ENCODE data around the gene AGPS. TPM values are rescaled to one million over a fixed set of nuclear protein-coding genes. Genes with fewer than 3 reads are reported as not detected.
A peak's percentile ranks its signal among the peaks of the same experiment; 100 is the strongest.

Gene AGPS
- total and polyA plus RNA-seq, 2 experiments from 2014 or later = 22.9 to 36.7 TPM

GRCh38 chr2:177471990-177472389 lies 79.4 kb downstream of the AGPS start:
- Histone ChIP-seq H3K79me2 (ENCODE audit: insufficient read depth) (no peaks in the 10 kb centered on the region; the same call in 1 of the 2 replicates), H3K9me3 (ENCODE audit: low read depth) (no peaks in the 10 kb centered on the region), H3K36me3 (ENCODE audit: low read depth) (no peaks in the 10 kb centered on the region; the same call in 1 of the 2 replicates), H3F3A (ENCODE audit: insufficient read depth) (peaks cover 6% of the 10 kb centered on the region), H2AFZ (no peak overlapping the region), H3K27ac (no peak overlapping the region), H3K27me3 (replicated peaks; ENCODE audit: insufficient read depth) (no peaks in the 10 kb centered on the region), H3K4me1 (ENCODE audit: insufficient read depth) (peaks cover 22% of the 10 kb centered on the region), H3K9me2 (ENCODE audit: insufficient read depth) (no peaks in the 10 kb centered on the region), H3K4me2 (ENCODE audit: unreplicated experiment) (no peak overlapping the region), H3K4me3 (no peak overlapping the region), H3K9ac (no peak overlapping the region), H4K20me1 (ENCODE audit: insufficient read depth) (no peaks in the 10 kb centered on the region)
- no peak for DNase-seq
- in situ Hi-C loops (cut with MboI) = no loop called here
- TF ChIP-seq EZH2phosphoT487 (IDR thresholded peaks at IDR 0.05; ENCODE audit: insufficient read depth, low read depth) (no peak), EZH2 (IDR thresholded peaks at IDR 0.05; ENCODE audit: insufficient read depth, poor library complexity, severe bottlenecking) (no peak)
- WGBS, 2 experiments (ENCODE audit: low coverage in 1 of 2, low lambda C conversion rate in 2 of 2, missing lambda C conversion rate in 2 of 2) = 97 to 100% methylated on average over 2 of the region's 2 CpGs

- Histone ChIP-seq H3F3A (ENCODE audit: insufficient read depth) (no peaks in the 10 kb centered on the region), H4K20me1 (ENCODE audit: insufficient read depth) (no peaks in the 10 kb centered on the region), H3K4me1 (ENCODE audit: insufficient read depth) (peaks cover 8% of the 10 kb centered on the region), H3K9me2 (ENCODE audit: insufficient read depth) (no peaks in the 10 kb centered on the region), H3K27me3 (replicated peaks; ENCODE audit: insufficient read depth) (no peaks in the 10 kb centered on the region), H3K9me3 (ENCODE audit: low read depth) (no peaks in the 10 kb centered on the region), H2AFZ (no peak overlapping the region), H3K4me2 (ENCODE audit: unreplicated experiment) (no peak overlapping the region), H3K36me3 (ENCODE audit: low read depth) (peaks cover 5% of the 10 kb centered on the region; the same call in 1 of the 2 replicates), H3K79me2 (ENCODE audit: insufficient read depth) (no peaks in the 10 kb centered on the region), H3K9ac (no peak overlapping the region), H3K4me3 (no peak overlapping the region), H3K27ac (no peak overlapping the region)
- TF ChIP-seq EZH2 (IDR thresholded peaks at IDR 0.05; ENCODE audit: insufficient read depth, poor library complexity, severe bottlenecking) = no peak
- TF ChIP-seq EZH2phosphoT487 (IDR thresholded peaks at IDR 0.05; ENCODE audit: insufficient read depth, low read depth) = no peak
- DNase-seq = no peak
- in situ Hi-C loops (cut with MboI) = no loop called here
- WGBS, 2 experiments (ENCODE audit: low coverage in 1 of 2, low lambda C conversion rate in 2 of 2, missing lambda C conversion rate in 2 of 2) = 95 to 98% methylated on average over 4 of the region's 4 CpGs
Observed at GRCh38 chr2:177474301-177474700, 81.7 kb downstream of the AGPS start.

- TF ChIP-seq EZH2phosphoT487 (IDR thresholded peaks at IDR 0.05; ENCODE audit: insufficient read depth, low read depth) (no peak), EZH2 (IDR thresholded peaks at IDR 0.05; ENCODE audit: insufficient read depth, poor library complexity, severe bottlenecking) (no peak)
- in situ Hi-C loops (cut with MboI) = no loop called here
- Histone ChIP-seq H3K4me1 (ENCODE audit: insufficient read depth) (peaks cover 8% of the 10 kb centered on the region), H4K20me1 (ENCODE audit: insufficient read depth) (no peaks in the 10 kb centered on the region), H3K4me3 (no peak overlapping the region), H3F3A (ENCODE audit: insufficient read depth) (no peaks in the 10 kb centered on the region), H3K9me2 (ENCODE audit: insufficient read depth) (no peaks in the 10 kb centered on the region), H3K4me2 (ENCODE audit: unreplicated experiment) (no peak overlapping the region), H2AFZ (no peak overlapping the region), H3K9ac (no peak overlapping the region), H3K27me3 (replicated peaks; ENCODE audit: insufficient read depth) (no peaks in the 10 kb centered on the region), H3K79me2 (ENCODE audit: insufficient read depth) (no peaks in the 10 kb centered on the region), H3K27ac (no peak overlapping the region), H3K9me3 (ENCODE audit: low read depth) (no peaks in the 10 kb centered on the region), H3K36me3 (ENCODE audit: low read depth) (peaks cover 5% of the 10 kb centered on the region; the same call in 1 of the 2 replicates)
- DNase-seq = peak; percentile 27
- 91 to 97% methylated on average over 1 of the region's 1 CpG for WGBS, 2 experiments (ENCODE audit: low coverage in 1 of 2, low lambda C conversion rate in 2 of 2, missing lambda C conversion rate in 2 of 2)
Observed at GRCh38 chr2:177474998-177475397, 82.4 kb downstream of the AGPS start.

GRCh38 chr2:177476897-177477296 lies 84.3 kb downstream of the AGPS start:
- Histone ChIP-seq H3K79me2 (ENCODE audit: insufficient read depth) (no peaks in the 10 kb centered on the region), H3K9me3 (ENCODE audit: low read depth) (no peaks in the 10 kb centered on the region), H3K9me2 (ENCODE audit: insufficient read depth) (no peaks in the 10 kb centered on the region), H3K36me3 (ENCODE audit: low read depth) (peaks cover 5% of the 10 kb centered on the region; the same call in 1 of the 2 replicates), H3K27me3 (replicated peaks; ENCODE audit: insufficient read depth) (no peaks in the 10 kb centered on the region), H3F3A (ENCODE audit: insufficient read depth) (no peaks in the 10 kb centered on the region), H2AFZ (no peak overlapping the region), H3K4me2 (ENCODE audit: unreplicated experiment) (no peak overlapping the region), H3K4me3 (no peak overlapping the region), H3K9ac (no peak overlapping the region), H4K20me1 (ENCODE audit: insufficient read depth) (no peaks in the 10 kb centered on the region), H3K27ac (no peak overlapping the region), H3K4me1 (ENCODE audit: insufficient read depth) (peaks cover 8% of the 10 kb centered on the region)
- DNase-seq = no peak
- in situ Hi-C loops (cut with MboI) = no loop called here
- WGBS, 2 experiments (ENCODE audit: low coverage in 1 of 2, low lambda C conversion rate in 2 of 2, missing lambda C conversion rate in 2 of 2) = 92 to 93% methylated on average over 5 of the region's 5 CpGs
- TF ChIP-seq EZH2 (IDR thresholded peaks at IDR 0.05; ENCODE audit: insufficient read depth, poor library complexity, severe bottlenecking) (no peak), EZH2phosphoT487 (IDR thresholded peaks at IDR 0.05; ENCODE audit: insufficient read depth, low read depth) (no peak)

- no peaks in the 10 kb centered on the region for H4K20me1 ChIP-seq (ENCODE audit: insufficient read depth)
- no peaks in the 10 kb centered on the region for H3F3A ChIP-seq (ENCODE audit: insufficient read depth)
- no peaks in the 10 kb centered on the region for H3K79me2 ChIP-seq (ENCODE audit: insufficient read depth)
- H3K4me1 ChIP-seq (ENCODE audit: insufficient read depth) = peaks cover 8% of the 10 kb centered on the region
- TF ChIP-seq EZH2 (IDR thresholded peaks at IDR 0.05; ENCODE audit: insufficient read depth, poor library complexity, severe bottlenecking) (no peak), EZH2phosphoT487 (IDR thresholded peaks at IDR 0.05; ENCODE audit: insufficient read depth, low read depth) (no peak)
- no peaks in the 10 kb centered on the region for H3K9me2 ChIP-seq (ENCODE audit: insufficient read depth)
- no peak overlapping the region for H3K4me3 ChIP-seq
- H3K9me3 ChIP-seq (ENCODE audit: low read depth) = no peaks in the 10 kb centered on the region
- in situ Hi-C loops (cut with MboI) = no loop called here
- H2AFZ ChIP-seq = no peak overlapping the region
- no peak overlapping the region for H3K27ac ChIP-seq
- 98% methylated on average over 2 of the region's 2 CpGs for WGBS, 2 experiments (ENCODE audit: low coverage in 1 of 2, low lambda C conversion rate in 2 of 2, missing lambda C conversion rate in 2 of 2)
- H3K36me3 ChIP-seq (ENCODE audit: low read depth) = 0 out of 2 replicates have a peak, but pooled peaks cover 5% of the 10 kb centered on the region
- no peaks in the 10 kb centered on the region for H3K27me3 ChIP-seq (replicated peaks; ENCODE audit: insufficient read depth)
- H3K4me2 ChIP-seq (ENCODE audit: unreplicated experiment) = no peak overlapping the region
- no peak overlapping the region for H3K9ac ChIP-seq
- DNase-seq = peak; percentile 14
Observed at GRCh38 chr2:177478029-177478428, 85.5 kb downstream of the AGPS start.

All from GM23248 (cell line).